Right lobe of liver (tissue), 6 donors: ENCODE results near the gene EDN2. TPM values are rescaled to one million over a fixed set of nuclear protein-coding genes. Genes with fewer than 3 reads are reported as not detected.

Experiments used
- ATAC-seq, 4 donors: fragments of 200-7000 bp; cut with Tn5 transposase; one replicate each; pipeline ENCODE4 v1.9.1; 2020; ENCODE audit warnings: mild to moderate bottlenecking in 4 of 4, moderate library complexity in 4 of 4
- DNase-seq, 3 donors: peaks; one replicate each; pipeline ENCODE4 v3.0.0-alpha.2; 2020
- H3K27ac ChIP-seq, 3 donors: fragments of 200-600 bp; one replicate each; pipeline ENCODE4 v1.8.0; 2022
- H3K27me3 ChIP-seq, 2 donors: fragments of 200-600 bp; one replicate each; pipeline ENCODE4 v1.8.0; 2022
- H3K36me3 ChIP-seq, 4 donors: fragments of 200-600 bp; sonication (generic) in 1 of 4; one replicate each; pipeline versions ENCODE4 v1.5.1 to v1.8.0; 2017 to 2022; ENCODE audit warnings: control low read depth in 1 of 4
- H3K4me1 ChIP-seq, 4 donors: fragments of 200-600 bp; sonication (generic) in 1 of 4; one replicate each; pipeline versions ENCODE4 v1.5.1 to v1.8.0; 2017 to 2022; ENCODE audit warnings: control low read depth in 1 of 4
- H3K4me3 ChIP-seq, 3 donors: fragments of 200-600 bp; one replicate each; pipeline ENCODE4 v1.8.0; 2022
- H3K9me3 ChIP-seq, 4 donors: fragments of 200-600 bp; sonication (generic) in 1 of 4; one replicate each; pipeline versions ENCODE4 v1.5.1 to v1.8.0; 2017 to 2022; ENCODE audit warnings: control low read depth in 1 of 4
- POLR2A ChIP-seq: fragments of 450-650 bp; IDR thresholded peaks from one replicate; pipeline ENCODE4 v1.6.1; 2017; ENCODE audit warnings: antibody characterized with exemption, mild to moderate bottlenecking
- WGBS: methylation state at CpG from one replicate; pipeline ENCODE4 v1.1.6; 2018; ENCODE audit warnings: low coverage, low lambda C conversion rate; ENCODE audit not compliant: insufficient coverage; ENCODE audit errors: missing lambda C conversion rate; 5-methylcytosine and 5-hydroxymethylcytosine counted together
- intact Hi-C, 2 donors: fragments of 100-400 bp; cut with DNase I; formaldehyde crosslinking; loops; one replicate each; pipeline versions ENCODE4 v1.11.2 to v1.14.1; 2022
- total RNA-seq, 6 experiments: library from RNA; depleted of rRNA in 2 of 6; stranded (reverse); fragments of >200 nt in 2 of 6; fragmentation: NEBNext Ultra II Directional in 3 of 6; extraction: Animal tissue kit (Norgen Biotek cat#: 25700) in 3 of 6; gene quantifications; one replicate each; pipeline versions ENCODE4 v1.1.0 to v1.2.4, GENCODE V29; 2016 to 2023
- TF ChIP-seq, protein P1 (sequence below), 4 donors: fragments of 200-600 bp in 3 of 4; fragments of 450-650 bp in 1 of 4; IDR thresholded peaks; one replicate each; pipeline versions ENCODE4 v1.5.1 to v1.8.0; 2016 to 2022; ENCODE audit warnings: antibody characterized with exemption in 4 of 4, mild to moderate bottlenecking in 2 of 4
- donor health status: DM: no; HTN: yes; CAD: no.
- donor health status: DM: no; HTN: no; CAD: no.
- donor health status: DM: no; HTN: no; CAD: no.
- donor health status: DM: no; HTN: yes; CAD: no.
- donor health status: DM: no; HTN: yes; CAD: no.

Gene EDN2
- total RNA-seq, 6 experiments from 2014 or later: 0.18 to 1.6 (median 0.31) TPM; not detected in 2

DNA sequence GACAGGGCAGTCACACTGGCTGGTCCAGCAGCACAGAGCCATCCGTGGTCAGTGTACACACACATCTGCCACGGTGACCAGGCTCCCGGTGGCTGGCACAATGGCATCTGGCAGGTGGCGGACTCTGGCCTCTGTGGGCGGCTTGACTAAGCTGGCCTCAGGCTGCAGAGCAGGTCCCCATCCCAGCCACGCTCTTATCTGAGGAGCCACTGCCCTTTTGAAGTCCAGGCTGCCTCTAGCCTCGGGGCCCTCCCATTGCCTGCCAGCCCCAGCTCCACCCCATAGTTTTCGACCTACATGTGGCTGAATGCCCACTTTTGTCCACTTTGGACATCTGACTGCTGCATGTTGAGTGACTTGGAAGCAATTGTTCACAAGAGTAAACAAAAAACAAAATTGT, 29.9 kb upstream of the EDN2 start:
- intact Hi-C loops: no loop called here
- no peaks in the 10 kb centered on the region for H3K27me3 ChIP-seq
- H3K4me3 ChIP-seq: no peak overlapping the region
- WGBS: 28% methylated on average over 4 of the region's 8 CpGs
- ATAC-seq (peak; percentile 50 to 78 (median 56)), DNase-seq (peak; percentile 70 to 86 (median 72))
- no peaks in the 10 kb centered on the region for H3K36me3 ChIP-seq
- TF ChIP-seq, protein P1, sequence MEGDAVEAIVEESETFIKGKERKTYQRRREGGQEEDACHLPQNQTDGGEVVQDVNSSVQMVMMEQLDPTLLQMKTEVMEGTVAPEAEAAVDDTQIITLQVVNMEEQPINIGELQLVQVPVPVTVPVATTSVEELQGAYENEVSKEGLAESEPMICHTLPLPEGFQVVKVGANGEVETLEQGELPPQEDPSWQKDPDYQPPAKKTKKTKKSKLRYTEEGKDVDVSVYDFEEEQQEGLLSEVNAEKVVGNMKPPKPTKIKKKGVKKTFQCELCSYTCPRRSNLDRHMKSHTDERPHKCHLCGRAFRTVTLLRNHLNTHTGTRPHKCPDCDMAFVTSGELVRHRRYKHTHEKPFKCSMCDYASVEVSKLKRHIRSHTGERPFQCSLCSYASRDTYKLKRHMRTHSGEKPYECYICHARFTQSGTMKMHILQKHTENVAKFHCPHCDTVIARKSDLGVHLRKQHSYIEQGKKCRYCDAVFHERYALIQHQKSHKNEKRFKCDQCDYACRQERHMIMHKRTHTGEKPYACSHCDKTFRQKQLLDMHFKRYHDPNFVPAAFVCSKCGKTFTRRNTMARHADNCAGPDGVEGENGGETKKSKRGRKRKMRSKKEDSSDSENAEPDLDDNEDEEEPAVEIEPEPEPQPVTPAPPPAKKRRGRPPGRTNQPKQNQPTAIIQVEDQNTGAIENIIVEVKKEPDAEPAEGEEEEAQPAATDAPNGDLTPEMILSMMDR (IDR thresholded peaks at IDR 0.05): no peak
- no peak for TF ChIP-seq POLR2A
- peaks cover 0 to 13% (median 3%) of the 10 kb centered on the region in 4 donors for H3K4me1 ChIP-seq
- H3K9me3 ChIP-seq: no peaks in the 10 kb centered on the region
- no peak overlapping the region for H3K27ac ChIP-seq

DNA sequence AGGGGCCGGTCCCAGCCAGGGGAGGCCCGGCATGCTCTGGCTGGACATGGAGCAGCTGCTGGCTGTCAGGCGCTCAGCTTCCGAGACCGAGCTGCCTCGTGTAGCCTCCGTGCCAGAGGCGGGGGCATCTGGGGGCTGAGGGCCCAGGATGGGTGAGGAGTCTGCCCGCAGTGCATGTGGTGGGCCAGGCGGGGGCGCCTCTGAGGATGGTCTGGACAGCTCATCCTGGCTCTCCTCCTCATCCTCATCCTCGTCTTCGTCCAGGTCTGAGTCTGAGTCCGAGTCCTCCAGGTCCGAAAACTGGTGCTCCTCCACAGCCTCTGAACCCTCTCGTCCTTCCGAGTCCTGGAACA, 28.9 kb upstream of the EDN2 start:
- intact Hi-C loops: no loop called here
- no CpG with 5 or more reads among the region's 17 CpGs for WGBS
- Histone ChIP-seq H3K4me3 (no peak overlapping the region), H3K4me1 (peaks cover 0 to 13% (median 3%) of the 10 kb centered on the region in 4 donors), H3K27ac (no peak overlapping the region), H3K9me3 (no peaks in the 10 kb centered on the region), H3K36me3 (no peaks in the 10 kb centered on the region), H3K27me3 (no peaks in the 10 kb centered on the region)
- no peak for TF ChIP-seq POLR2A
- TF ChIP-seq, protein P1 (IDR thresholded peaks at IDR 0.05): peak in 1 of 4 donors; percentile 9
- ATAC-seq: no peak
- no peak for DNase-seq

DNA sequence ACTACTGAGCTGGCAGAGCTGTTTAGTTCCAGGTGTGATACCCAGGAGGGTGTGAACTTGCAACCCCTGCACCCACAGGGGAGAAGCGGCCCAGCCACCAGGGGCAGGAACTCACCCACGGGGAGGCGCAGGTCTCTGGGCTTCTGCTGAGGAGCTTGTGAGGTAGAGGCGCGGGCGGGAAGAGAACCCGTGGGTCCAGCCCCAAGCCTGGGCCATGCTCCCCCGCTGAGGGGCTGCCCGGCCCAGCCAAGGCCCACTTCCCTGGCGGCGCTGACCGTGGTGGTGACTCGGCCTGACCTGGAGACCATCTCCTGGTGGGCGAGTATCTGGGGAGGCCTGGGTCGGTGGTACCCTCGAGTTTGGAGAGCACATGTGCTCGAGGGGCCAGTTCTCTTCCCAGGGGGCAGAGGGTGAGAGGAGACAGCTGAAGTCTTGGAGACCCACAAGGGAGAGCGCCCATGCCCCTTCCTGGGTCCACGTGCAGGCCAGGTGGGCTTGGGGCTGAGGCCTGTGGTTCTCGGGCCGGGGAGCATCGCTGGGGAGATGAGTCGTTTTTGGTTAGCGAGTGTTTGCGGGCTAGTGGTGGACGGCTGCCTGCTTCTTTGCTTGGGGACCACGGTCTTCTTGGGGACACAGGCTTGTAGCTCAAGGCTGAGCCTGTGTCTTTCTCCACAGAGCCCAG, 28.4 kb upstream of the EDN2 start:
- Histone ChIP-seq H3K27me3 (no peaks in the 10 kb centered on the region), H3K9me3 (no peaks in the 10 kb centered on the region), H3K4me3 (no peak overlapping the region), H3K27ac (no peak overlapping the region), H3K4me1 (peaks cover 0 to 13% (median 3%) of the 10 kb centered on the region in 4 donors), H3K36me3 (no peaks in the 10 kb centered on the region)
- DNase-seq (no peak), ATAC-seq (no peak)
- WGBS: 93% methylated on average over 3 of the region's 27 CpGs
- TF ChIP-seq, protein P1 (IDR thresholded peaks at IDR 0.05): no peak
- no peak for TF ChIP-seq POLR2A
- intact Hi-C loops: no loop called here

DNA sequence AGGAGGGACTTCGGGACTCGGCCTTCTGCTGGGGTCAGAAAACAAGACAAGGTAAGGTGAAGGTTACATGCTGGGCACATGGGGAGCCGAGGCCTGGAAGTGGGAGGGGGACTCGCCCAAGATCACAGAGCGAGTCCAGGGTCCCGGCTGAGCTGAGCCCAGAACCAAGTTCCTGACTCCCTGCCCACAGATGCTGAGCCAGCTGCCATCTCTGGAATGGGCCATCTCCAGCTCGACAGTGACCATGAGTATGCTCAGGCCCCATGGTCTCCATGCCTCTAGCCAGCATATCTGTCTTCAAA, 26.7 kb upstream of the EDN2 start:
- Histone ChIP-seq H3K9me3 (no peaks in the 10 kb centered on the region), H3K36me3 (no peaks in the 10 kb centered on the region), H3K27me3 (no peaks in the 10 kb centered on the region), H3K4me3 (no peak overlapping the region), H3K4me1 (peaks cover 0 to 5% (median under 1%) of the 10 kb centered on the region in 4 donors), H3K27ac (no peak overlapping the region)
- intact Hi-C loops: no loop called here
- no peak for ATAC-seq
- DNase-seq: no peak
- TF ChIP-seq, protein P1 (IDR thresholded peaks at IDR 0.05): no peak
- TF ChIP-seq POLR2A: no peak
- no CpG with 5 or more reads among the region's 7 CpGs for WGBS
